VCaP (cell line): ENCODE measurements around the gene MRTO4.

Experiments used
- H3K27ac ChIP-seq: fragments of 450-650 bp; 2 replicates; pipeline ENCODE4 v1.5.1; 2017
- CTCF ChIP-seq: fragments of 450-650 bp; conservative IDR thresholded peaks from 2 replicates; pipeline ENCODE4 v1.5.1; 2017; ENCODE audit warnings: mild to moderate bottlenecking, moderate library complexity

The MRTO4 gene

GRCh38 chr1:19219451-19219850 lies 32.2 kb upstream of the MRTO4 start:
- no peak for TF ChIP-seq CTCF
- H3K27ac ChIP-seq: peak overlapping the region; percentile 45

- peak overlapping the region; percentile 45 for H3K27ac ChIP-seq
- TF ChIP-seq CTCF: no peak
Measured at GRCh38 chr1:19220080-19220846, 31.3 kb upstream of the MRTO4 start.

- TF ChIP-seq CTCF: no peak
- peak overlapping the region; percentile 45 for H3K27ac ChIP-seq
Measured at GRCh38 chr1:19220991-19221390, 30.6 kb upstream of the MRTO4 start.

DNA sequence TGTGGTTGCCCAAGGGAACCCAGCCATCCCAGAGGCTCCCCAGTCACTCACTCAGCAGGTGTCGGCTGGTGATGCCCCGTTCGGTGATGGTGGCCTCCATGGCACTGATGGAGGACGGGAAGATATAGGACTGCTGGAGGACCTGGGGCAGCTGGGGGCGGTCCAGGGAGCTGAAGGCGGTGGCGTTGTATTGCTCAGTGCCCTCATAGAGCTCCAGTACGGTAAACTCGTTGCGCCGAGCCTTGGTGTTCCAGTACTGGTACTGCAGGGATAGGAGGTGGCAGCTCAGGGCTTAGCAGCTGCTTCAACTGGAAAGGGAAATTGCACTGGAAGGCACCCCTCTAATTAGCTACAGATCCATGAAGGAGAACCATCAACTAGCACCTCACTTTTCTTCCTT lies 29.0 kb upstream of the MRTO4 start:
- H3K27ac ChIP-seq: no peak overlapping the region
- TF ChIP-seq CTCF: no peak

DNA sequence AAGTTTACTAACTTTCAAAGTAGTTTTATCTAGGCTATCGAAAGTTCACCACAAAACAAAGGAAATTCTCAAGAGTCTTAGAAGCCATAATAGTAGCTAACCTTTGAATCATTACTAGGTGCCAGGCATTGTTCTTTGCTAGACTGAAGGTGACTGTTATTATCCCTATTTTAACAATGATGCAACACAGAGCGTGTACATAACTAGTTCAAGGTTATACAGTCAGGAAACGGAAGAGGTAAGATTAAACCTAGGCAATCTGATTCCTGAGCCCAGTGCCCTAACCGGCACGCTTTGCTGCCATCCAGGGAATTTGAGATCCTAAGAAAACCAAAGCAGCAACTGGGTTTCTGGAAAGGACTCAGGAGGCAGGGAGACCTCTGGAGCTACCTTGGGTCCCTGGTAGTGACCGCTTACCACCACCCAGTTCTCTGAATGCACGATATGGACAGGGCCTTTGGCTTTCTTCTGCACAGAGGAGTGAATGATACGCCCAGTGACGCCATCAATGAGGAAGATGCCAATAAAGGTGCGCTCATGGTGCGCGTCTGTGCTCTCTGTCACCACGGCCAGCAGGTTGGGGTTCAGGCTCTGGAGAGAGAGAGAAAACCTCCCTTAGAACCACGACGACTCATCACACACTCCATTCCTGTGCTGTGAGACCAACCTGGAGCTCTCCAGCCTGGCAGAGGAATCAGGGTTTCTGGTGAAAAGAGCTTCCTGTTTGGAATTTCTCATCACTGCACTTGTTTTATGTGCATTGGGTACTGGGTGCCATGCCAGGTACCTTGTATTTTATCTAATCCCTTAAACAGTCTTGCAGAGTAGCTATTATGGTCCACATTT lies 28.4 kb upstream of the MRTO4 start:
- TF ChIP-seq CTCF: no peak
- H3K27ac ChIP-seq: no peak overlapping the region

DNA sequence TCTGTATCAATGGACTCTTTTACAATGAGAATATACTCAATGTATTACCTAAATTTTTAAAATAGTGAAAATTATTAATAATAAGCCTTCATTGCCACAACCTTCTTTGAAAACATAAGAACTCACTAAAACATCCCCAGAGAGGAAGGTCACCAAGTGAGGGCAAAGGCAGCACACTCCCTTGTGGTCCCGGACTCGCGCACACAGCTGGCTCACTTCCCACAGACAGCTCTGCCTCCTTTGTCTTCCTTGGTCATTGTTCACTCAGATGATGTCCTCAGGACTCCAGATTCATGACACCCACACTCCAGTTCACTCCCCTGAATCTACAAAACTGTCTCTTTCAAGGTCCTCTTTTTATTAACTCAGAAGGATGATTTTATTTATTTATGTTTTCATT lies 22.4 kb upstream of the MRTO4 start:
- no peak overlapping the region for H3K27ac ChIP-seq
- no peak for TF ChIP-seq CTCF

GRCh38 chr1:19229828-19230325 lies 21.7 kb upstream of the MRTO4 start:
- H3K27ac ChIP-seq: no peak overlapping the region
- no peak for TF ChIP-seq CTCF

DNA sequence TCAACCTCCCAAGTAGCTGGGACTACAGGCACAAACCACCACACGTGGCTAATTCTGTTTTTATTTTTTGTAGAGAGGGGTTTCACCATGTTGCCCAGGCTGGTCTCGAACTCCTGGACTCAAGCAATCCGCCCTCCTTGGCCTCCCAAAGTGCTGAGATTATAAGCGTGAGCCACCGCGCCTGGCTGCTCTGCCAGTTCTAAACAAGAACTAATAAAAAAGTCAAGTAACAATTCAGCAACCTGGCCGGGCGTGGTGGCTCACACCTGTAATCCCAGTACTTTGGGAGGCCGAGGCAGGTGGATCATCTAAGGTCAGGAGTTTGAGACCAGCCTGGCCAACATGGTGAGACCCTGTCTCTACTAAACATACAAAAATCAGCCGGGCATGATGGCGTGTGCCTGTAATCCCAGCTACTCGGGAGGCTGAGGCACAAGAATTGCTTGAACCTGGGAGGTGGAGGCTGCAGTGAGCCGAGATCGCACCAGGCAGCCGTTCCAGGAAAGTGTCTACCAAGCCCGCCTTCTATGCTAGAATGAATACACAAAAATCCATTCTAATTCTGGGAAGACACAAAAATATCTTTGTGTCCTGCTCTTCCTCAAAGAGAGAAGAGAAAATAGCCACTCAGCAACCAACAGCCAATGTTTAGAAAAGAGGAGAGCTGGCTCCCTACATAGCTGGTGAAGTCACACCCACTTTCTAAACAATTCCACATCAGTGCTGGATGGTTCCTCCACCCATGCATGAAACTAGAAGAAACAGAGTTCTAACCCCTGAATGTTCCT lies 19.7 kb upstream of the MRTO4 start:
- peak overlapping the region; percentile 64 for H3K27ac ChIP-seq
